K562 (cell line): Measurements from ENCODE around the gene C1orf21. TPM values are rescaled to one million over a fixed set of nuclear protein-coding genes. Genes with fewer than 3 reads are reported as not detected.

Source experiments
- ATAC-seq: fragments of 200-7000 bp; cut with Tn5 transposase; 3 replicates; pipeline ENCODE4 v1.9.1; 2020; ENCODE audit warnings: moderate library complexity
- BruUV-seq: library from RNA; stranded (reverse); fragments of 400-500 nt; replicated peaks from 2 replicates; lab custom pipeline; 2021; lab: Mats Ljungman, UMichigan
- CTCF ChIA-PET: fragments of 300-600 bp; formaldehyde crosslinking; extraction: SDS; loops from one replicate; lab custom pipeline; 2021; ENCODE audit warnings: low intra/inter-chr PET ratio; lab: Yijun Ruan, JAX
- POLR2A ChIA-PET: fragments of 300-600, 350-650 bp; sonication (Branson Sonifier 250); formaldehyde crosslinking; extraction: SDS; loops from one replicate; lab custom pipeline; 2021; ENCODE audit warnings: antibody characterized with exemption, inconsistent platforms; lab: Yijun Ruan, JAX
- DNase-seq, 4 experiments: peaks; one replicate each; pipeline versions ENCODE4 v3.0.0 to v3.0.0-alpha.2; 2011 to 2018; ENCODE audit warnings: low spot score in 3 of 4, mixed read lengths in 3 of 4; ENCODE audit errors: extremely low read depth in 1 of 4
- FAIRE-seq: peaks from 2 replicates; lab custom pipeline; 2011; peaks lifted over from hg19 to GRCh38; lab: Jason Lieb, UNC
- H2AFZ ChIP-seq: 2 replicates; pipeline ENCODE4 v1.6.0; 2011; ENCODE audit warnings: low read depth, low read length, control low read depth, inconsistent platforms
- H3K27ac ChIP-seq: fragments of 200-600 bp; 3 replicates; pipeline ENCODE4 v1.8.0; 2011; ENCODE audit warnings: low read depth, mild to moderate bottlenecking, control low read depth, inconsistent platforms, low read length, moderate library complexity, mixed read lengths; ENCODE audit errors: extremely low read depth
- H3K27me3 ChIP-seq, 2 experiments: fragments of 300-600 bp in 1 of 2; 2 replicates in 1 of 2; 3 replicates in 1 of 2; pipeline versions ENCODE4 v1.6.0 to v1.8.0; 2011; ENCODE audit warnings: inconsistent platforms in 2 of 2, low read length in 2 of 2, mild to moderate bottlenecking in 1 of 2, mixed read lengths in 1 of 2, moderate library complexity in 1 of 2; ENCODE audit not compliant: control insufficient read depth in 2 of 2, insufficient read depth in 2 of 2
- H3K36me3 ChIP-seq: fragments of 300-600 bp; 3 replicates; pipeline ENCODE4 v1.8.0; 2011; ENCODE audit warnings: mild to moderate bottlenecking, low read length, inconsistent platforms; ENCODE audit not compliant: control insufficient read depth, insufficient read depth
- H3K4me1 ChIP-seq, 2 experiments: fragments of 200-600 bp in 1 of 2; replicated peaks in 1 of 2; 2 replicates in 1 of 2; 3 replicates in 1 of 2; pipeline versions ENCODE4 v1.5.1 to v1.8.0; 2011; ENCODE audit warnings: inconsistent platforms in 2 of 2, low read length in 2 of 2, mild to moderate bottlenecking in 1 of 2, mixed read lengths in 1 of 2, moderate library complexity in 1 of 2; ENCODE audit not compliant: control insufficient read depth in 2 of 2, insufficient read depth in 2 of 2
- H3K4me2 ChIP-seq: 2 replicates; pipeline ENCODE4 v1.6.1; 2011; ENCODE audit warnings: low read length, control low read depth, inconsistent platforms, mixed read lengths; ENCODE audit not compliant: insufficient read depth
- H3K4me3 ChIP-seq: fragments of 200-600 bp; sonication (generic), shearing (Covaris generic); 2 replicates; pipeline ENCODE4 v1.5.1; 2016; ENCODE audit warnings: control low read depth, inconsistent platforms
- H3K79me2 ChIP-seq: fragments of 200-600 bp; 3 replicates; pipeline ENCODE4 v1.8.0; 2011; ENCODE audit warnings: low read length, inconsistent platforms; ENCODE audit not compliant: control insufficient read depth, insufficient read depth
- H3K9ac ChIP-seq, 2 experiments: 2 replicates each; pipeline versions ENCODE4 v1.6.0 to v1.6.1; 2011; ENCODE audit warnings: low read depth in 2 of 2, low read length in 2 of 2, control low read depth in 1 of 2, inconsistent platforms in 1 of 2, mild to moderate bottlenecking in 1 of 2, mixed read lengths in 1 of 2; ENCODE audit not compliant: insufficient read depth in 1 of 2
- H3K9me1 ChIP-seq: one replicate; pipeline ENCODE4 v1.6.0; 2011; ENCODE audit warnings: inconsistent platforms, mild to moderate bottlenecking, low read length, moderate library complexity; ENCODE audit not compliant: control insufficient read depth, insufficient read depth
- H3K9me3 ChIP-seq: replicated peaks from 2 replicates; pipeline ENCODE4 v1.5.1; 2011; ENCODE audit warnings: low read depth, low read length, inconsistent platforms; ENCODE audit not compliant: control insufficient read depth, insufficient read depth
- H4K20me1 ChIP-seq: replicated peaks from 2 replicates; pipeline ENCODE4 v1.6.1; 2011; ENCODE audit warnings: low read length, inconsistent platforms, mixed read lengths; ENCODE audit not compliant: control insufficient read depth, insufficient read depth
- BHLHE40 ChIP-seq: IDR thresholded peaks from 2 replicates; pipeline ENCODE4 v1.6.1; 2011; ENCODE audit warnings: low read length, improper control_type of control experiment
- CBFB ChIP-seq: sonication (generic); formaldehyde crosslinking; IDR thresholded peaks from 2 replicates; pipeline ENCODE4 v1.4.0; 2020; ENCODE audit warnings: mild to moderate bottlenecking, missing genetic modification reagents
- EP400 ChIP-seq: fragments of 450-650 bp; IDR thresholded peaks from 2 replicates; pipeline ENCODE4 v1.6.1; 2017; ENCODE audit warnings: antibody characterized with exemption, mild to moderate bottlenecking, moderate library complexity
- FOSL1 ChIP-seq: fragments of 200-800 bp; sonication (Bioruptor generic); conservative IDR thresholded peaks from 2 replicates; pipeline ENCODE4 v1.6.1; 2016; ENCODE audit warnings: missing genetic modification characterization, missing compliant biosample characterization
- HEY1 ChIP-seq: fragments of 250-450 bp; sonication (Bioruptor Pico); IDR thresholded peaks from 2 replicates; pipeline ENCODE4 v1.5.0; 2020; ENCODE audit warnings: mild to moderate bottlenecking, moderate library complexity, borderline replicate concordance
- ILK ChIP-seq: fragments of 450-650 bp; IDR thresholded peaks from 2 replicates; pipeline ENCODE4 v1.6.1; 2016; ENCODE audit warnings: missing genetic modification characterization, low read depth, mild to moderate bottlenecking, missing compliant biosample characterization, moderate library complexity, borderline replicate concordance
- NELFE ChIP-seq: IDR thresholded peaks from 2 replicates; pipeline ENCODE4 v1.6.1; 2011; ENCODE audit warnings: mild to moderate bottlenecking; ENCODE audit not compliant: insufficient read depth, insufficient read length
- POLR2B ChIP-seq: fragments of 450-650 bp; IDR thresholded peaks from 2 replicates; pipeline ENCODE4 v1.6.1; 2018; ENCODE audit warnings: low read depth; ENCODE audit not compliant: partially characterized antibody
- POLR3G ChIP-seq: IDR thresholded peaks from 2 replicates; pipeline ENCODE4 v1.6.1; 2011; ENCODE audit not compliant: insufficient read length, insufficient replicate concordance; ENCODE audit errors: extremely low read depth
- SMARCA4 ChIP-seq: fragments of 450-650 bp; IDR thresholded peaks from 2 replicates; pipeline ENCODE4 v1.6.1; 2016
- ZNF165 ChIP-seq: fragments of 250-450 bp; sonication (Bioruptor Pico); IDR thresholded peaks from 2 replicates; pipeline ENCODE4 v1.4.0; 2020; ENCODE audit warnings: borderline replicate concordance
- ZNF324 ChIP-seq: fragments of 250-450 bp; sonication (Bioruptor Pico); IDR thresholded peaks from 2 replicates; pipeline ENCODE4 v1.4.0; 2020; ENCODE audit warnings: mild to moderate bottlenecking
- ZNF583 ChIP-seq: fragments of 250-450 bp; sonication (Bioruptor Pico); IDR thresholded peaks from 2 replicates; pipeline ENCODE4 v1.4.0; 2020
- in situ Hi-C: fragments of 300-500 bp; cut with MboI; formaldehyde crosslinking; loops from 4 replicates; pipeline ENCODE4 v1.15.0; 2018; ENCODE audit warnings: inconsistent platforms, mixed read lengths
- intact Hi-C: fragments of 100-400 bp; cut with micrococcal nuclease; formaldehyde crosslinking; loops from 2 replicates; pipeline ENCODE4 v1.14.2; 2022
- polyA plus RNA-seq, 8 experiments: library from polyadenylated mRNA; depleted of rRNA in 4 of 8; stranded (reverse) in 5 of 8; unstranded in 3 of 8; fragments of >200 nt; fragmentation: Nextera tagmentation in 2 of 8; fragmentation: Illumina TruSeq in 1 of 8; extraction: Ambion mirVana in 2 of 8; extraction: Trizol in 1 of 8; gene quantifications; 2 replicates each; pipeline versions ENCODE4 v1.2.1 to v1.2.3, GENCODE V29; 2011 to 2014; ENCODE audit warnings: inconsistent platforms in 1 of 8, missing spikeins in 1 of 8
- total RNA-seq, 7 experiments: library from RNA; depleted of rRNA in 6 of 7; stranded (reverse); fragments of >200 nt in 6 of 7; fragmentation: Illumina TruSeq in 2 of 7; extraction: Trizol in 2 of 7; gene quantifications; 2 replicates each; pipeline versions ENCODE4 v1.2.1 to v1.2.3, GENCODE V29; 2011 to 2021; ENCODE audit warnings: low replicate concordance in 1 of 7
- TF ChIP-seq, protein P1 (sequence below): fragments of 450-650 bp; IDR thresholded peaks from one replicate; pipeline ENCODE4 v1.6.1; 2018; ENCODE audit warnings: mild to moderate bottlenecking, moderate library complexity; ENCODE audit not compliant: partially characterized antibody
- TF ChIP-seq, protein P2 (sequence below): conservative IDR thresholded peaks from 2 replicates; pipeline ENCODE4 v1.6.1; 2011; ENCODE audit warnings: low read depth, mild to moderate bottlenecking, low read length; ENCODE audit not compliant: control insufficient read depth
- TF ChIP-seq, protein P3 (sequence below): fragments of 250-450 bp; sonication (Bioruptor Pico); IDR thresholded peaks from 2 replicates; pipeline ENCODE4 v1.8.0; 2021; ENCODE audit warnings: borderline replicate concordance, mild to moderate bottlenecking, moderate library complexity; ENCODE audit not compliant: poor library complexity, severe bottlenecking
- TF ChIP-seq, protein P4 (sequence below): fragments of 250-450 bp; sonication (Bioruptor Pico); IDR thresholded peaks from 2 replicates; pipeline ENCODE4 v1.5.0; 2021; ENCODE audit warnings: mild to moderate bottlenecking, borderline replicate concordance

Gene C1orf21
- total and polyA plus RNA-seq, 9 of the 15 experiments (the other 6 are each of a cell fraction or from before 2014, with no cell fraction given), result under 0.01 to 0.31 (median 0.07) TPM

DNA sequence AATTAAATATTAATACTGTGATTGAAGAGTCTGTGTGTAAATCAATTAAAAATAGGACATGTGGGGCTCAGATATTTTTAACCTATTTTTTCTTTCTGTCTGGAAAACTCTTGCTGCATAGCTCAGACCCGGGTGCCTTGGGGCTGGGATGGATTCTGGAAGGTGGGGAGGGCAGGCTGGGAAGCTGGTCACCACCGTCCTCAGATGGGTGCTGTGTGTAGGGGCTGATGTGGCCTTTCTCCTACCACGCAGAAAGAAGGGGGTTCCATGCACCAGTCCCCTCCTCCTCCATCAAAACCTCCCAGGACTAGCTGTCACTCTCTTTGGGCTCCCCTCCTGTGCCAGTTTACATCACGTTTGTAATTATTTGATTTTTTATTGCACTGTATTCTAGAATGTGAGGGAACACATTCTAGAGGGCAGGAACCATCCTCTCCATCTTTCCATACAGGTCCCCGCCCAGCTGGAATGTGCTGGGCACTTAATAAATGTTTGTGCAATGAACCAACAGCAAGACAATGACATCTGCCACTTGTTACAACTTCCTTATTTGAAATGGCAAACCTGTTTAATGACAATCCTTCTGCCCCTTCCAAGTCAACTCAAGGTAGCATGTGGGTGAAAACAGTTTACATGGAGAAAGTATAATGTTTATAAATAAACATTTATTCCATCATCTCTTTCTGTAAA lies 263.5 kb downstream of the C1orf21 start (continued):
- TF ChIP-seq, protein P1, sequence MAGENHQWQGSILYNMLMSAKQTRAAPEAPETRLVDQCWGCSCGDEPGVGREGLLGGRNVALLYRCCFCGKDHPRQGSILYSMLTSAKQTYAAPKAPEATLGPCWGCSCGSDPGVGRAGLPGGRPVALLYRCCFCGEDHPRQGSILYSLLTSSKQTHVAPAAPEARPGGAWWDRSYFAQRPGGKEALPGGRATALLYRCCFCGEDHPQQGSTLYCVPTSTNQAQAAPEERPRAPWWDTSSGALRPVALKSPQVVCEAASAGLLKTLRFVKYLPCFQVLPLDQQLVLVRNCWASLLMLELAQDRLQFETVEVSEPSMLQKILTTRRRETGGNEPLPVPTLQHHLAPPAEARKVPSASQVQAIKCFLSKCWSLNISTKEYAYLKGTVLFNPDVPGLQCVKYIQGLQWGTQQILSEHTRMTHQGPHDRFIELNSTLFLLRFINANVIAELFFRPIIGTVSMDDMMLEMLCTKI, result no peak
- TF ChIP-seq ZNF165 (CRISPR knock-in tag) (no peak), ZNF324 (no peak), CBFB (CRISPR knock-in tag) (no peak), ILK (no peak)
- TF ChIP-seq, protein P2, sequence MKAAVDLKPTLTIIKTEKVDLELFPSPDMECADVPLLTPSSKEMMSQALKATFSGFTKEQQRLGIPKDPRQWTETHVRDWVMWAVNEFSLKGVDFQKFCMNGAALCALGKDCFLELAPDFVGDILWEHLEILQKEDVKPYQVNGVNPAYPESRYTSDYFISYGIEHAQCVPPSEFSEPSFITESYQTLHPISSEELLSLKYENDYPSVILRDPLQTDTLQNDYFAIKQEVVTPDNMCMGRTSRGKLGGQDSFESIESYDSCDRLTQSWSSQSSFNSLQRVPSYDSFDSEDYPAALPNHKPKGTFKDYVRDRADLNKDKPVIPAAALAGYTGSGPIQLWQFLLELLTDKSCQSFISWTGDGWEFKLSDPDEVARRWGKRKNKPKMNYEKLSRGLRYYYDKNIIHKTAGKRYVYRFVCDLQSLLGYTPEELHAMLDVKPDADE, result no peak

DNA sequence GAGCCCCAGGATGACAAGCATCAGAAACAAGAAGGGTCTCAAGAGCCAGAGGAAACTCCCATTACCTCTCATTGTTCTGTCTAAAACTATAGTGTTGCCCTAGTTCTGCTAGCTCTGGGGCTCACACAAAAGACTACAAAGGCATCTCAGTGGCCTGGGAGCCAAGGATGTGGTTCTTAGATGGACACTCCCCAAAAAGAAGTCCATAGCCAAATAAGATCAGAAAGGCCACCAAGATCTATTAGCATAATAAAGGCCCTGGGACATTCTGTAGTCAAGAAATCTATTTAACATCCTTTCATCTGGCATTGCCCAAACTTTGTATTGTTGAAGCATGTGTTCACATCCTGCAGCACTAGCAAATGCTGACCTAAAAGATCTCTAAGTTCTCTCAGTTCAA lies 268.4 kb downstream of the C1orf21 start:
- no peaks in the 10 kb centered on the region for H3K36me3 ChIP-seq
- no peak overlapping the region for H3K4me2 ChIP-seq
- no peak overlapping the region for H3K27ac ChIP-seq
- BruUV-seq, result no TSS peak
- ChIA-PET POLR2A (no interaction called here), CTCF (no interaction called here)
- H3K27me3 ChIP-seq, result no peaks in the 10 kb centered on the region; a peak in 1 of 5 replicates
- no peaks in the 10 kb centered on the region for H3K9me1 ChIP-seq
- in situ Hi-C loops (loop anchor here (25.0 kb wide), 1 partner anchor 568 kb away; no protein-coding TSS in a partner anchor), intact Hi-C loops (no loop called here)
- no peak for FAIRE-seq
- no peaks in the 10 kb centered on the region for H3K79me2 ChIP-seq
- no peak for DNase-seq
- no peak overlapping the region for H3K9ac ChIP-seq
- H3K9me3 ChIP-seq, result no peaks in the 10 kb centered on the region
- no peak for TF ChIP-seq BHLHE40
- TF ChIP-seq FOSL1 (tag), result no peak
- TF ChIP-seq HEY1 (CRISPR knock-in tag), result no peak
- TF ChIP-seq POLR2B, result no peak
- TF ChIP-seq ZNF583, result no peak
- TF ChIP-seq, protein P3, sequence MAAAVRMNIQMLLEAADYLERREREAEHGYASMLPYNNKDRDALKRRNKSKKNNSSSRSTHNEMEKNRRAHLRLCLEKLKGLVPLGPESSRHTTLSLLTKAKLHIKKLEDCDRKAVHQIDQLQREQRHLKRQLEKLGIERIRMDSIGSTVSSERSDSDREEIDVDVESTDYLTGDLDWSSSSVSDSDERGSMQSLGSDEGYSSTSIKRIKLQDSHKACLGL, result no peak
- TF ChIP-seq EP400, result no peak
- no peak for TF ChIP-seq SMARCA4
- no peak for TF ChIP-seq POLR3G
- TF ChIP-seq, protein P4, sequence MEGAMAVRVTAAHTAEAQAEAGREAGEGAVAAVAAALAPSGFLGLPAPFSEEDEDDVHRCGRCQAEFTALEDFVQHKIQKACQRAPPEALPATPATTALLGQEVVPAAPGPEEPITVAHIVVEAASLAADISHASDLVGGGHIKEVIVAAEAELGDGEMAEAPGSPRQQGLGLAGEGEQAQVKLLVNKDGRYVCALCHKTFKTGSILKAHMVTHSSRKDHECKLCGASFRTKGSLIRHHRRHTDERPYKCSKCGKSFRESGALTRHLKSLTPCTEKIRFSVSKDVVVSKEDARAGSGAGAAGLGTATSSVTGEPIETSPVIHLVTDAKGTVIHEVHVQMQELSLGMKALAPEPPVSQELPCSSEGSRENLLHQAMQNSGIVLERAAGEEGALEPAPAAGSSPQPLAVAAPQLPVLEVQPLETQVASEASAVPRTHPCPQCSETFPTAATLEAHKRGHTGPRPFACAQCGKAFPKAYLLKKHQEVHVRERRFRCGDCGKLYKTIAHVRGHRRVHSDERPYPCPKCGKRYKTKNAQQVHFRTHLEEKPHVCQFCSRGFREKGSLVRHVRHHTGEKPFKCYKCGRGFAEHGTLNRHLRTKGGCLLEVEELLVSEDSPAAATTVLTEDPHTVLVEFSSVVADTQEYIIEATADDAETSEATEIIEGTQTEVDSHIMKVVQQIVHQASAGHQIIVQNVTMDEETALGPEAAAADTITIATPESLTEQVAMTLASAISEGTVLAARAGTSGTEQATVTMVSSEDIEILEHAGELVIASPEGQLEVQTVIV (CRISPR knock-in tag), result no peak
- TF ChIP-seq NELFE, result no peak
- H3K4me1 ChIP-seq, result no peaks in the 10 kb centered on the region
- no peak overlapping the region for H2AFZ ChIP-seq
- no peaks in the 10 kb centered on the region for H4K20me1 ChIP-seq
- H3K4me3 ChIP-seq, result no peak overlapping the region
- no peak for ATAC-seq
